GM18498 (cell line): ENCODE measurements around the gene AMIGO3.

Experiments
- ATAC-seq: cut with Tn5 transposase; IDR thresholded peaks from one replicate; pipeline ENCODE4 v1.9.1; 2021; ENCODE audit warnings: mild to moderate bottlenecking, moderate library complexity; ENCODE audit not compliant: unreplicated experiment

AMIGO3 gene

GRCh38 chr3:49671291-49672288 is 47.9 kb downstream of the AMIGO3 start:
- no peak for ATAC-seq

GRCh38 chr3:49670940-49671290 is 48.6 kb downstream of the AMIGO3 start:
- no peak for ATAC-seq

- no peak for ATAC-seq
Observed at GRCh38 chr3:49669352-49669751, 50.1 kb downstream of the AMIGO3 start.

GRCh38 chr3:49668861-49669260 is 50.6 kb downstream of the AMIGO3 start:
- no peak for ATAC-seq

GRCh38 chr3:49668414-49668797 is 51.1 kb downstream of the AMIGO3 start:
- ATAC-seq = no peak

GRCh38 chr3:49667701-49668413 is 51.6 kb downstream of the AMIGO3 start:
- ATAC-seq = no peak
